K562 (cell line): ENCODE measurements around the gene NANS. TPM values are rescaled to one million over a fixed set of nuclear protein-coding genes. Genes with fewer than 3 reads are reported as not detected.
A peak's percentile ranks its signal among the peaks of the same experiment; 100 is the strongest.

Experiments
- ARHGAP35 ChIP-seq: fragments of 450-650 bp; IDR thresholded peaks from 2 replicates; pipeline ENCODE4 v1.6.1; 2018; ENCODE audit not compliant: partially characterized antibody
- CREB1 ChIP-seq, 2 experiments: sonication (generic) in 1 of 2; formaldehyde crosslinking in 1 of 2; IDR thresholded peaks; 2 replicates each; pipeline versions ENCODE4 v1.6.1 to v1.8.0; 2012 to 2022; ENCODE audit warnings: inconsistent platforms in 1 of 2, mild to moderate bottlenecking in 1 of 2, missing genetic modification reagents in 1 of 2, moderate library complexity in 1 of 2
- ELF1 ChIP-seq: fragments of 200-800 bp; sonication (Bioruptor generic); IDR thresholded peaks from 2 replicates; pipeline ENCODE4 v1.6.1; 2016; ENCODE audit warnings: missing genetic modification characterization, missing compliant biosample characterization
- ELF2 ChIP-seq: fragments of 250-450 bp; sonication (Bioruptor Pico); IDR thresholded peaks from 2 replicates; pipeline ENCODE4 v1.5.0; 2021; ENCODE audit warnings: mild to moderate bottlenecking
- HDAC8 ChIP-seq: fragments of 450-650 bp; IDR thresholded peaks from 2 replicates; pipeline ENCODE4 v1.6.1; 2016; ENCODE audit warnings: mild to moderate bottlenecking, missing genetic modification characterization, moderate library complexity, missing compliant biosample characterization
- NCOR1 ChIP-seq: fragments of 450-650 bp; IDR thresholded peaks from 2 replicates; pipeline ENCODE4 v1.6.1; 2016; ENCODE audit warnings: mild to moderate bottlenecking, moderate library complexity
- NFRKB ChIP-seq: fragments of 450-650 bp; IDR thresholded peaks from 2 replicates; pipeline ENCODE4 v1.6.1; 2016; ENCODE audit warnings: low read depth
- SETDB1 ChIP-seq: IDR thresholded peaks from one replicate; pipeline ENCODE4 v1.6.1; 2012; ENCODE audit warnings: low read length, control low read depth, inconsistent platforms
- TAF1 ChIP-seq: IDR thresholded peaks from 2 replicates; pipeline ENCODE4 v1.6.1; 2011; ENCODE audit warnings: mild to moderate bottlenecking, low read length, moderate library complexity; ENCODE audit not compliant: insufficient read depth, control insufficient read depth, severe bottlenecking; ENCODE audit errors: extremely low read depth
- ZC3H4 ChIP-seq: sonication (generic); formaldehyde crosslinking; IDR thresholded peaks from 2 replicates; pipeline ENCODE4 v1.9.0; 2021; ENCODE audit warnings: missing genetic modification reagents, borderline replicate concordance
- ZNF79 ChIP-seq: fragments of 250-450 bp; sonication (Bioruptor Pico); IDR thresholded peaks from 2 replicates; pipeline ENCODE4 v1.4.0; 2020; ENCODE audit warnings: low read depth, mild to moderate bottlenecking, moderate library complexity
- polyA plus RNA-seq, 8 experiments: library from polyadenylated mRNA; depleted of rRNA in 4 of 8; stranded (reverse) in 5 of 8; unstranded in 3 of 8; fragments of >200 nt; fragmentation: Nextera tagmentation in 2 of 8; fragmentation: Illumina TruSeq in 1 of 8; extraction: Ambion mirVana in 2 of 8; extraction: Trizol in 1 of 8; gene quantifications; 2 replicates each; pipeline versions ENCODE4 v1.2.1 to v1.2.3, GENCODE V29; 2011 to 2014; ENCODE audit warnings: inconsistent platforms in 1 of 8, missing spikeins in 1 of 8
- total RNA-seq, 7 experiments: library from RNA; depleted of rRNA in 6 of 7; stranded (reverse); fragments of >200 nt in 6 of 7; fragmentation: Illumina TruSeq in 2 of 7; extraction: Trizol in 2 of 7; gene quantifications; 2 replicates each; pipeline versions ENCODE4 v1.2.1 to v1.2.3, GENCODE V29; 2011 to 2021; ENCODE audit warnings: low replicate concordance in 1 of 7
- TF ChIP-seq, protein P1 (sequence below): fragments of 250-450 bp; sonication (Bioruptor Pico); IDR thresholded peaks from 2 replicates; pipeline ENCODE4 v1.5.0; 2021; ENCODE audit warnings: mild to moderate bottlenecking, moderate library complexity
- TF ChIP-seq, protein P2 (sequence below): sonication (generic); formaldehyde crosslinking; IDR thresholded peaks from 2 replicates; pipeline ENCODE4 v1.8.1; 2023; ENCODE audit warnings: mild to moderate bottlenecking, missing genetic modification reagents
- TF ChIP-seq, protein P3 (sequence below): conservative IDR thresholded peaks from 2 replicates; pipeline ENCODE4 v1.6.1; 2011; ENCODE audit warnings: low read depth, mild to moderate bottlenecking, low read length; ENCODE audit not compliant: control insufficient read depth
- TF ChIP-seq, protein P4 (sequence below): fragments of 250-450 bp; sonication (Bioruptor Pico); IDR thresholded peaks from 2 replicates; pipeline ENCODE4 v1.4.0; 2020; ENCODE audit warnings: mild to moderate bottlenecking
- TF ChIP-seq, protein P5 (sequence below), 3 experiments: IDR thresholded peaks in 2 of 3; conservative IDR thresholded peaks in 1 of 3; 2 replicates each; pipeline ENCODE4 v1.5.1; 2011 to 2012; ENCODE audit warnings: low read length in 3 of 3, mild to moderate bottlenecking in 3 of 3, control low read depth in 2 of 3, improper control_type of control experiment in 1 of 3, inconsistent platforms in 1 of 3, low read depth in 1 of 3, mixed read lengths in 1 of 3, moderate library complexity in 1 of 3; ENCODE audit not compliant: insufficient read depth in 2 of 3

Gene NANS
- total and polyA plus RNA-seq, 9 of the 15 experiments (the other 6 are each of a cell fraction or from before 2014, with no cell fraction given) = 37.1 to 181 (median 137) TPM

DNA sequence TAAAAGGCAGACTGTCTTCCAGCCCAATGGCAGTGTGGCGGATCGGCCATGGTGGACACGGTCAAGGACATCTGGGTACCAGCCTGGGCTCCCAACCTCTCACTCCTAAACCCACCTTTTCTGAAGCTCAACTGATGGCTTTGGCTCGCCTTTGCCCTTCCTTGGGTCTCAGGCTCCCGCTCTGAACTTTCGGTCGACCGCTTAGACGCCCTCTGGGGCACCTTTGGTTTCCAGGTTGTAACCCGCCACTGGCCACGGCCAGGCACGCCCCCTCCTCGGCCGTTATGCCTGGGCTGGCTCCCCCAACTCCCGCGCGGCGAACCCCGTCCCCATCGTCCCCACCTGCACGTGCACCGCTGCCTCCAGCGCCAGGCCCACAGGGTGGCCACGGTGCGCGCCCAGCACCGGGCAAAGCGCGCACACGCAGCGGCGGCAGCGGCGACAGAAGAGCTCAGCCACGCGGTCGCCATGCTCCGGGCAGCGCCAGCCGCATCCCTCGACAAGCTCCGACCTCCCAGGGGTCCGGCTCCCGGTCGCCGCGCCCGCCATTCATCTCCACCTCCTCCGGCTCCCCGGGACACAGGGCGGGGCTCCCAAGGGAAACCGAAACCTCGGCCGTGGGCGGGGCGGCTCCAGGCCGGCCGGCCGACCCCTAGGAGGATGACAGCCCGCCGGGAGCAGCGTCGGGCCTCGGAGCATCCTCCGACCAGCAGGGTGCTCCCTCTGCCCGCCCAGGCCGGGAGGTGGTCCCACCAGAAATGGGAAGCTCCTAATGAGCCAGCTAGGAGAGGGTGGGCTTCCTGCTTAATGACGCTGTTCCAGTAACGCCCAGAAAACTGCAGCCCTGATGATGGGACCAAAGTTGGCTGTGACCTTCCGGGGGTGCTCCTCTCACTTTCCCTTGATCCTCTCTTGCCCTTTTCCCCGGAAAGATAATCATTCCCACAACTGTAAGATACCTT is 62.4 kb downstream of the NANS start, which contains the start of gene TRIM14 (continued):
- no peak for TF ChIP-seq ZC3H4 (CRISPR knock-in tag)
- TF ChIP-seq, protein P1, sequence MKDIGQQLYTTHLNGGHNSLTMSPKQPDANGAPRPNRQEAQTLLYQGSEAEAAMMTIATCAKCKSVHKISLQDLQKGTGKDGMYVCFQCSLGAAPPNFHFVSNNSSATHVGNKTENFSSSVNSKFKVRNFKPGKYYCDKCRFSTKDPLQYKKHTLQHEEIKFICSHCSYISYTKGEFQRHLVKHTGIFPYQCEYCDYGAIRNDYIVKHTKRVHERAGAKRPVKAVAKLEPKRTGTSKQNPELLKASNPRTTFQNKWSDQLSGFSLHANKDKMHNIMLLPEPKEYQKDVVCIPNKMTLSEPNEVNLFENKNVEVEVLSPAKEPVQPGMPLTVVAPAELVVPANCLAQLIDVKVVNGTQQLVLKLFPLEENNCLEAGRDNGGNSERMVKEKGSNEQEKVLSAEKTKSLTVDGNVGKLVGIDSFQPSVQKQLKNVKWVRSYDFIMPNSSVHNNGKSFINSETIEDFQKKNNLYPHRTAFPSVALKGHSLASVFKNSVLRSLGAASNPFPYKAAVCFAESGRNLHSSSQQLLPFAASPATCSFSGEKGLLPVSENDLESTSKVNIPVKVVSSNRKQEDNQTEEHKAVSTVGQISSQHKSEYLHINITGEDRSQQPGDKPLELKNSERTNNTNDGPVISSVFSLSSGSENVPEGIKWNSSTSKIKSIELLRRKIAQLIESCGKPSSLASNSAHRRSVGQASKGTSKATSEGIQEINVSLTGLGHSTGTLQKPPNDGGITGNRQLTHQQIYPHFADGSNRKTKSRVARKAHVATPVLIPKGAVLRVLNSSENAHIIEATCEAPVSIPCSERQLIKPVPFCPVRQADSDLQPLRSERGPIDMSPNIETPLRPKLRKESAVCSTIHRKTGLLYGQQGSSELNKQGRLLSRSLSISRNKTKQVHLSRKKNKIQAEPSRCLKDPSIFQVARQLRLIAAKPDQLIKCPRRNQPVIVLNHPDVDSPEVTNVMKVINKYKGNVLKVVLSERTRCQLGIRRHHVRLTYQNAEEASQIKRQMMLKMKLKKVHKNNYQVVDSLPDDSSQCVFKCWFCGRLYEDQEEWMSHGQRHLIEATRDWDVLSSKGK = no peak
- no peak for TF ChIP-seq ZNF79
- no peak for TF ChIP-seq SETDB1
- peak; percentile 37 for TF ChIP-seq TAF1
- no peak for TF ChIP-seq CREB1 (IDR thresholded peaks at IDR 0.05)
- TF ChIP-seq CREB1 (CRISPR knock-in tag; IDR thresholded peaks at IDR 0.05) = peak; percentile 44; the same call in 1 of the 2 replicates
- TF ChIP-seq ELF2 (CRISPR knock-in tag) = no peak
- TF ChIP-seq, protein P2, sequence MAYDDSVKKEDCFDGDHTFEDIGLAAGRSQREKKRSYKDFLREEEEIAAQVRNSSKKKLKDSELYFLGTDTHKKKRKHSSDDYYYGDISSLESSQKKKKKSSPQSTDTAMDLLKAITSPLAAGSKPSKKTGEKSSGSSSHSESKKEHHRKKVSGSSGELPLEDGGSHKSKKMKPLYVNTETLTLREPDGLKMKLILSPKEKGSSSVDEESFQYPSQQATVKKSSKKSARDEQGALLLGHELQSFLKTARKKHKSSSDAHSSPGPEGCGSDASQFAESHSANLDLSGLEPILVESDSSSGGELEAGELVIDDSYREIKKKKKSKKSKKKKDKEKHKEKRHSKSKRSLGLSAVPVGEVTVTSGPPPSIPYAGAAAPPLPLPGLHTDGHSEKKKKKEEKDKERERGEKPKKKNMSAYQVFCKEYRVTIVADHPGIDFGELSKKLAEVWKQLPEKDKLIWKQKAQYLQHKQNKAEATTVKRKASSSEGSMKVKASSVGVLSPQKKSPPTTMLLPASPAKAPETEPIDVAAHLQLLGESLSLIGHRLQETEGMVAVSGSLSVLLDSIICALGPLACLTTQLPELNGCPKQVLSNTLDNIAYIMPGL = no peak
- no peak for TF ChIP-seq ARHGAP35
- no peak for TF ChIP-seq NFRKB
- TF ChIP-seq HDAC8 (tag) = peak; percentile 17; the same call in 1 of the 2 replicates
- no peak for TF ChIP-seq NCOR1
- TF ChIP-seq, protein P3, sequence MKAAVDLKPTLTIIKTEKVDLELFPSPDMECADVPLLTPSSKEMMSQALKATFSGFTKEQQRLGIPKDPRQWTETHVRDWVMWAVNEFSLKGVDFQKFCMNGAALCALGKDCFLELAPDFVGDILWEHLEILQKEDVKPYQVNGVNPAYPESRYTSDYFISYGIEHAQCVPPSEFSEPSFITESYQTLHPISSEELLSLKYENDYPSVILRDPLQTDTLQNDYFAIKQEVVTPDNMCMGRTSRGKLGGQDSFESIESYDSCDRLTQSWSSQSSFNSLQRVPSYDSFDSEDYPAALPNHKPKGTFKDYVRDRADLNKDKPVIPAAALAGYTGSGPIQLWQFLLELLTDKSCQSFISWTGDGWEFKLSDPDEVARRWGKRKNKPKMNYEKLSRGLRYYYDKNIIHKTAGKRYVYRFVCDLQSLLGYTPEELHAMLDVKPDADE = no peak
- TF ChIP-seq, protein P4, sequence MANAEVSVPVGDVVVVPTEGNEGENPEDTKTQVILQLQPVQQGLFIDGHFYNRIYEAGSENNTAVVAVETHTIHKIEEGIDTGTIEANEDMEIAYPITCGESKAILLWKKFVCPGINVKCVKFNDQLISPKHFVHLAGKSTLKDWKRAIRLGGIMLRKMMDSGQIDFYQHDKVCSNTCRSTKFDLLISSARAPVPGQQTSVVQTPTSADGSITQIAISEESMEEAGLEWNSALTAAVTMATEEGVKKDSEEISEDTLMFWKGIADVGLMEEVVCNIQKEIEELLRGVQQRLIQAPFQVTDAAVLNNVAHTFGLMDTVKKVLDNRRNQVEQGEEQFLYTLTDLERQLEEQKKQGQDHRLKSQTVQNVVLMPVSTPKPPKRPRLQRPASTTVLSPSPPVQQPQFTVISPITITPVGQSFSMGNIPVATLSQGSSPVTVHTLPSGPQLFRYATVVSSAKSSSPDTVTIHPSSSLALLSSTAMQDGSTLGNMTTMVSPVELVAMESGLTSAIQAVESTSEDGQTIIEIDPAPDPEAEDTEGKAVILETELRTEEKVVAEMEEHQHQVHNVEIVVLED (CRISPR knock-in tag) = no peak
- no peak for TF ChIP-seq ELF1 (tag)
- TF ChIP-seq, protein P5, sequence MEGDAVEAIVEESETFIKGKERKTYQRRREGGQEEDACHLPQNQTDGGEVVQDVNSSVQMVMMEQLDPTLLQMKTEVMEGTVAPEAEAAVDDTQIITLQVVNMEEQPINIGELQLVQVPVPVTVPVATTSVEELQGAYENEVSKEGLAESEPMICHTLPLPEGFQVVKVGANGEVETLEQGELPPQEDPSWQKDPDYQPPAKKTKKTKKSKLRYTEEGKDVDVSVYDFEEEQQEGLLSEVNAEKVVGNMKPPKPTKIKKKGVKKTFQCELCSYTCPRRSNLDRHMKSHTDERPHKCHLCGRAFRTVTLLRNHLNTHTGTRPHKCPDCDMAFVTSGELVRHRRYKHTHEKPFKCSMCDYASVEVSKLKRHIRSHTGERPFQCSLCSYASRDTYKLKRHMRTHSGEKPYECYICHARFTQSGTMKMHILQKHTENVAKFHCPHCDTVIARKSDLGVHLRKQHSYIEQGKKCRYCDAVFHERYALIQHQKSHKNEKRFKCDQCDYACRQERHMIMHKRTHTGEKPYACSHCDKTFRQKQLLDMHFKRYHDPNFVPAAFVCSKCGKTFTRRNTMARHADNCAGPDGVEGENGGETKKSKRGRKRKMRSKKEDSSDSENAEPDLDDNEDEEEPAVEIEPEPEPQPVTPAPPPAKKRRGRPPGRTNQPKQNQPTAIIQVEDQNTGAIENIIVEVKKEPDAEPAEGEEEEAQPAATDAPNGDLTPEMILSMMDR (IDR thresholded peaks at IDR 0.05 in 2 of 3, conservative IDR thresholded peaks at IDR 0.05 in 1 of 3; ENCODE audit: insufficient read depth in 2 of 3, low read depth in 1 of 3, low read length in 3 of 3) = peak; percentile 7 to 49 (median 42); a peak in 5 of 6 replicates
